ENCODE results near the gene SPRTN. TPM values are rescaled to one million over a fixed set of nuclear protein-coding genes. Genes with fewer than 3 reads are reported as not detected.

The SPRTN gene, protein sequence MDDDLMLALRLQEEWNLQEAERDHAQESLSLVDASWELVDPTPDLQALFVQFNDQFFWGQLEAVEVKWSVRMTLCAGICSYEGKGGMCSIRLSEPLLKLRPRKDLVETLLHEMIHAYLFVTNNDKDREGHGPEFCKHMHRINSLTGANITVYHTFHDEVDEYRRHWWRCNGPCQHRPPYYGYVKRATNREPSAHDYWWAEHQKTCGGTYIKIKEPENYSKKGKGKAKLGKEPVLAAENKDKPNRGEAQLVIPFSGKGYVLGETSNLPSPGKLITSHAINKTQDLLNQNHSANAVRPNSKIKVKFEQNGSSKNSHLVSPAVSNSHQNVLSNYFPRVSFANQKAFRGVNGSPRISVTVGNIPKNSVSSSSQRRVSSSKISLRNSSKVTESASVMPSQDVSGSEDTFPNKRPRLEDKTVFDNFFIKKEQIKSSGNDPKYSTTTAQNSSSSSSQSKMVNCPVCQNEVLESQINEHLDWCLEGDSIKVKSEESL
- 11.6 and 15.1 TPM in 2 replicates for total RNA-seq

DNA sequence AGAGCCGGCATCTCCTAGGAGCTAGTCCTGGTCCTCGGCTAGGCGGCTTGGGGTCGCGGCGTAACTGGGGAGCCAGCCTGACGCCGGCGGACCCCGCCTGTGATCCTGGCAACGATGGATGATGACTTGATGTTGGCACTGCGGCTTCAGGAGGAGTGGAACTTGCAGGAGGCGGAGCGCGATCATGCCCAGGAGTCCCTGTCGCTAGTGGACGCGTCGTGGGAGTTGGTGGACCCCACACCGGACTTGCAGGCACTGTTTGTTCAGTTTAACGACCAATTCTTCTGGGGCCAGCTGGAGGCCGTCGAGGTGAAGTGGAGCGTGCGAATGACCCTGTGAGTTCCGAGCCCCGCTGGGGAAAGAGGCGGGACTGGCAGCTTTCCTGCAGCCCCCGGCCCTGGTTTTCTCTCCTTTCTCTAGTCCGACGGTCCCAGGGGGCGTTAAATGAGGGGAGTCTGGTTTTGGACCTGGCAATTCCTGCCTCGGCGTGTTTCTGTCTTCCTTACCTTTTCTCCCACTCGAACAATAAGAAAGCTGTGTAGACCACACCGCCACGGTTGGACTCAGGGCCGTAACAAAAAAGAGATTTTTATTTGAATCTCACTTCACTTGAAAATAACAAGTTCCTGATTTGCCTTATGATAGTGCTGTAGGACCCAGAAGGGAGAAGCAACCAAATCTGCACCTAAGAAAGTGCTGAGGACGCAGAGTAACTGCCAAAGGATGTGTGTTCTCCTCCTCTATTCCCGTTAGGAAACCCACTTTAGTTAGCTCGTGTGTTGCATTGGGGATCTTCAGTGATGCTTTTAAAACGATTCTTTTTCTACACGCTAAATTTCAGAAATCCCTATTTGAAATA, at the start of gene SPRTN:
TSS of gene SPRTN (plus strand) at position 24 of the 859 bp plus-strand sequence. CDS start at position 115, 91 bp downstream.

GRCh38 chr1:231337472-231338269, 422 bp upstream of the SPRTN start, which contains the start of gene EXOC8:
EXOC8 (minus strand) TSS chr1:231337852; CDS start chr1:231337745, 107 bp downstream.

Other genes starting within 250 kb of the SPRTN start
- under 0.01 TPM in 1 of 2 replicates, not detected in the other for gene TRIM67, start 176.2 kb upstream of the SPRTN start, total RNA-seq
- gene GNPAT, start 97.1 kb upstream of the SPRTN start, total RNA-seq = 39.1 and 45.9 TPM in 2 replicates
- gene EXOC8, start 441 bp upstream of the SPRTN start, total RNA-seq = 18.2 and 23.5 TPM in 2 replicates
- gene EGLN1, start 84.0 kb downstream of the SPRTN start, total RNA-seq = 51.0 and 56.2 TPM in 2 replicates
- 43.2 and 49.1 TPM in 2 replicates for gene TSNAX, start 190.4 kb downstream of the SPRTN start, total RNA-seq